ENCODE results near the gene GABARAP.
A peak's percentile ranks its signal among the peaks of the same experiment; 100 is the strongest.

The GABARAP gene

GRCh38 chr17:7242717-7243452 lies 636 bp upstream of the GABARAP start (continued):
- TF ChIP-seq HIC1 (tag by site-specific recombination; IDR thresholded peaks at IDR 0.05) = peak; percentile 94
- no peak for TF ChIP-seq ZNF214 (tag by site-specific recombination; IDR thresholded peaks at IDR 0.05; ENCODE audit: borderline replicate concordance)
- TF ChIP-seq HOXD13 (CRISPR knock-in tag; IDR thresholded peaks at IDR 0.05; ENCODE audit: borderline replicate concordance) = no peak
- peak; percentile 93 for TF ChIP-seq GLI4 (tag by site-specific recombination; IDR thresholded peaks at IDR 0.05)
- no peak for TF ChIP-seq ZNF354C (tag by site-specific recombination; IDR thresholded peaks at IDR 0.05; ENCODE audit: borderline replicate concordance, low read depth)
- TF ChIP-seq GLI2 (tag by site-specific recombination; IDR thresholded peaks at IDR 0.05; ENCODE audit: borderline replicate concordance, low read depth) = peak; percentile 43; the same call in 1 of the 2 replicates
- peak; percentile 98 for TF ChIP-seq ZNF639 (tag by site-specific recombination; IDR thresholded peaks at IDR 0.05)
- no peak for TF ChIP-seq HOXC10 (CRISPR knock-in tag; IDR thresholded peaks at IDR 0.05)
- no peak for TF ChIP-seq ZNF704 (tag by site-specific recombination; IDR thresholded peaks at IDR 0.05)
- TF ChIP-seq ZNF211 (tag by site-specific recombination; IDR thresholded peaks at IDR 0.05; ENCODE audit: low read depth) = no peak
- TF ChIP-seq ZBTB7A (tag by site-specific recombination; IDR thresholded peaks at IDR 0.05; ENCODE audit: low read depth) = peak; percentile 94
- peak; percentile 93; the same call in 1 of the 2 replicates for TF ChIP-seq ZSCAN18 (tag by site-specific recombination; IDR thresholded peaks at IDR 0.05)
- TF ChIP-seq ZNF843 (tag by site-specific recombination; IDR thresholded peaks at IDR 0.05) = peak; percentile 87
- no peak for TF ChIP-seq ZNF571 (tag by site-specific recombination; IDR thresholded peaks at IDR 0.05)
- no peak for TF ChIP-seq ZNF701 (tag by site-specific recombination; IDR thresholded peaks at IDR 0.05)
- TF ChIP-seq ZNF510 (tag by site-specific recombination; IDR thresholded peaks at IDR 0.05; ENCODE audit: insufficient replicate concordance) = no peak
- TF ChIP-seq HOXA7 (CRISPR knock-in tag; IDR thresholded peaks at IDR 0.05; ENCODE audit: borderline replicate concordance) = no peak
- peak; percentile 89 for TF ChIP-seq ZNF610 (tag by site-specific recombination; IDR thresholded peaks at IDR 0.05; ENCODE audit: borderline replicate concordance)
- peak; percentile 67 for TF ChIP-seq OSR2 (tag by site-specific recombination; IDR thresholded peaks at IDR 0.05)
- peak; percentile 88 for TF ChIP-seq ZNF629 (tag by site-specific recombination; IDR thresholded peaks at IDR 0.05)
- TF ChIP-seq ZNF138 (tag by site-specific recombination; IDR thresholded peaks at IDR 0.05; ENCODE audit: borderline replicate concordance) = no peak
- TF ChIP-seq ZEB2 (tag by site-specific recombination; IDR thresholded peaks at IDR 0.05) = peak; percentile 98
- TF ChIP-seq ZIC2 (tag by site-specific recombination; IDR thresholded peaks at IDR 0.05) = peak; percentile 85
- peak; percentile 48 for TF ChIP-seq FEZF1 (tag by site-specific recombination; IDR thresholded peaks at IDR 0.05)
- TF ChIP-seq ZNF692 (tag by site-specific recombination; IDR thresholded peaks at IDR 0.05) = peak; percentile 70; the same call in 1 of the 2 replicates
- no peak for TF ChIP-seq PBX3 (CRISPR knock-in tag; IDR thresholded peaks at IDR 0.05)
- TF ChIP-seq KLF9 (tag by site-specific recombination; IDR thresholded peaks at IDR 0.05; ENCODE audit: low read depth) = peak; percentile 99
- TF ChIP-seq ZNF549 (tag by site-specific recombination; IDR thresholded peaks at IDR 0.05) = no peak
- TF ChIP-seq ZNF416 (tag by site-specific recombination; IDR thresholded peaks at IDR 0.05) = no peak
- no peak; the same call in 1 of the 2 replicates for TF ChIP-seq ZNF791 (tag by site-specific recombination; IDR thresholded peaks at IDR 0.05)
- peak; percentile 96 for TF ChIP-seq ZNF2 (tag by site-specific recombination; IDR thresholded peaks at IDR 0.05)
- TF ChIP-seq ZNF174 (tag by site-specific recombination; IDR thresholded peaks at IDR 0.05) = no peak
